Measurements from ENCODE around the gene ANTXR1. TPM values are rescaled to one million over a fixed set of nuclear protein-coding genes. Genes with fewer than 3 reads are reported as not detected.
A peak's percentile ranks its signal among the peaks of the same experiment; 100 is the strongest.

The ANTXR1 gene
- total and polyA plus RNA-seq, 9 of the 15 experiments (the other 6 are each of a cell fraction or from before 2014, with no cell fraction given), result 0.07 to 1.00 (median 0.54) TPM

GRCh38 chr2:69177785-69178636 is 165.0 kb downstream of the ANTXR1 start:
- in situ Hi-C loops (cut with MboI), result no loop called here
- peak overlapping the region; percentile 71 for H3K27ac ChIP-seq (ENCODE audit: extremely low read depth, low read depth, low read length)
- H3K4me1 ChIP-seq (replicated peaks in 1 of 2; ENCODE audit: control insufficient read depth in 2 of 2, insufficient read depth in 2 of 2, low read length in 2 of 2), result peaks cover 15 to 30% of the 10 kb centered on the region in 2 experiments
- peak overlapping the region; percentile 77 for H3K4me2 ChIP-seq (ENCODE audit: insufficient read depth, low read length)
- no peaks in the 10 kb centered on the region for H3K79me2 ChIP-seq (ENCODE audit: control insufficient read depth, insufficient read depth, low read length)
- H3K4me3 ChIP-seq, result no peak overlapping the region
- peaks cover 0 to 17% of the 10 kb centered on the region in 2 experiments; a peak in 3 of 5 replicates for H3K27me3 ChIP-seq (ENCODE audit: control insufficient read depth in 2 of 2, insufficient read depth in 2 of 2, low read length in 2 of 2)
- no peaks in the 10 kb centered on the region for H4K20me1 ChIP-seq (replicated peaks; ENCODE audit: control insufficient read depth, insufficient read depth, low read length)
- peak; percentile 87 to 95 (median 92) for DNase-seq (ENCODE audit: extremely low read depth in 1 of 4, low spot score in 3 of 4)
- BruUV-seq (replicated peaks), result no TSS peak
- ChIA-PET CTCF (ENCODE audit: low intra/inter-chr PET ratio) (no interaction called here), POLR2A (interaction anchor here (0.7 to 1.4 kb wide), 2 partner anchors 11 to 412 kb away, joined by 3 to 6 read pairs; no protein-coding TSS in a partner anchor)
- peak overlapping the region; percentile 45 to 70; a peak in 3 of 4 replicates for H3K9ac ChIP-seq (ENCODE audit: insufficient read depth in 1 of 2, low read depth in 2 of 2, low read length in 2 of 2)
- FAIRE-seq, result peak; percentile 84
- no peaks in the 10 kb centered on the region for H3K9me3 ChIP-seq (replicated peaks; ENCODE audit: control insufficient read depth, insufficient read depth, low read depth, low read length)
- intact Hi-C loops (cut with micrococcal nuclease), result no loop called here
- ATAC-seq, result peak; percentile 100
- no peaks in the 10 kb centered on the region for H3K36me3 ChIP-seq (ENCODE audit: control insufficient read depth, insufficient read depth, low read length)
- H3K9me1 ChIP-seq (ENCODE audit: control insufficient read depth, insufficient read depth, low read length), result no peaks in the 10 kb centered on the region
- WGBS (ENCODE audit: insufficient coverage, low coverage, missing lambda C conversion rate), result 8% methylated on average over 15 of the region's 20 CpGs
- peak overlapping the region; percentile 97 for H2AFZ ChIP-seq (ENCODE audit: low read depth, low read length)
- TF ChIP-seq ZNF121 (CRISPR knock-in tag; conservative IDR thresholded peaks at IDR 0.05) (no peak), MYC (IDR thresholded peaks at IDR 0.05; ENCODE audit: low read depth, low read length) (peak; percentile 71), MYC (CRISPR knock-in tag; IDR thresholded peaks at IDR 0.05; ENCODE audit: borderline replicate concordance, low read depth) (peak; percentile 34; the same call in 1 of the 2 replicates), CLOCK (CRISPR knock-in tag; IDR thresholded peaks at IDR 0.05; ENCODE audit: borderline replicate concordance) (no peak), ETV1 (tag; conservative IDR thresholded peaks at IDR 0.05; ENCODE audit: low read depth) (peak; percentile 78), HIVEP1 (CRISPR knock-in tag; IDR thresholded peaks at IDR 0.05) (no peak), EHMT2 (IDR thresholded peaks at IDR 0.05) (peak; percentile 93), E2F6 (IDR thresholded peaks at IDR 0.05; ENCODE audit: borderline replicate concordance in 1 of 2, extremely low read depth in 1 of 2, insufficient read depth in 1 of 2, insufficient read length in 1 of 2, low read depth in 1 of 2, low read length in 1 of 2, poor library complexity in 1 of 2, severe bottlenecking in 1 of 2) (peak; percentile 60 to 84), POLR2G (IDR thresholded peaks at IDR 0.05; ENCODE audit: low read depth, low read length) (peak; percentile 92), DLX4 (CRISPR knock-in tag; IDR thresholded peaks at IDR 0.05) (no peak), MXI1 (IDR thresholded peaks at IDR 0.05; ENCODE audit: low read depth, low read length) (peak; percentile 32; the same call in 1 of the 2 replicates), ZZZ3 (IDR thresholded peaks at IDR 0.05) (no peak), TEAD1 (CRISPR knock-in tag; IDR thresholded peaks at IDR 0.05) (0 out of 4 replicates have a peak, but pooled peaks of 1 of the 2 experiments have one; percentile 34), PTTG1 (tag; IDR thresholded peaks at IDR 0.05; ENCODE audit: low read depth) (no peak), FOXJ3 (CRISPR knock-in tag; IDR thresholded peaks at IDR 0.05) (no peak), ZNF766 (CRISPR knock-in tag; conservative IDR thresholded peaks at IDR 0.05) (no peak; the same call in 1 of the 2 replicates), THRAP3 (IDR thresholded peaks at IDR 0.05; ENCODE audit: borderline replicate concordance) (no peak)
